Measurements from ENCODE around the gene EFNA2.
"Not testable (repeated sequence)": the region's sequence is repeated elsewhere in the genome, so short reads cannot be mapped to it uniquely, and the experiment has no call there.

The EFNA2 gene

GRCh38 chr19:1316466-1316865 is 30.8 kb downstream of the EFNA2 start:
- Histone ChIP-seq H3K36me3 (ENCODE audit: low read length) (no peaks in the 10 kb centered on the region), H3K9me3 (ENCODE audit: insufficient read depth, low read length) (no peaks in the 10 kb centered on the region), H2AFZ (ENCODE audit: low read depth, low read length, severe bottlenecking) (no peak overlapping the region), H3K27ac (ENCODE audit: low read depth, low read length) (no peak overlapping the region), H3K79me2 (ENCODE audit: insufficient read depth, low read length) (no peaks in the 10 kb centered on the region), H3K9me2 (replicated peaks; ENCODE audit: insufficient read depth, low read length) (no peaks in the 10 kb centered on the region), H3K4me3 (ENCODE audit: insufficient read depth, low read length, poor library complexity, severe bottlenecking) (no peak overlapping the region), H3K4me2 (ENCODE audit: low read depth, low read length, poor library complexity, severe bottlenecking) (no peak overlapping the region), H3K9ac (ENCODE audit: low read length) (no peak overlapping the region), H3F3A (ENCODE audit: insufficient read depth) (no peaks in the 10 kb centered on the region), H3K27me3 (ENCODE audit: low read length) (no peaks in the 10 kb centered on the region), H4K20me1 (ENCODE audit: low read depth, low read length) (no peaks in the 10 kb centered on the region)
- TF ChIP-seq CTCF (IDR thresholded peaks at IDR 0.05; ENCODE audit: insufficient read depth, low read length, poor library complexity, severe bottlenecking) (no peak), EZH2phosphoT487 (conservative IDR thresholded peaks at IDR 0.05; ENCODE audit: low read length) (no peak)

GRCh38 chr19:1317274-1318003 is 31.8 kb downstream of the EFNA2 start:
- Histone ChIP-seq H3K36me3 (ENCODE audit: low read length) (no peaks in the 10 kb centered on the region), H3F3A (ENCODE audit: insufficient read depth) (no peaks in the 10 kb centered on the region), H4K20me1 (ENCODE audit: low read depth, low read length) (no peaks in the 10 kb centered on the region), H3K9me2 (replicated peaks; ENCODE audit: insufficient read depth, low read length) (no peaks in the 10 kb centered on the region), H2AFZ (ENCODE audit: low read depth, low read length, severe bottlenecking) (no peak overlapping the region), H3K79me2 (ENCODE audit: insufficient read depth, low read length) (no peaks in the 10 kb centered on the region), H3K9me3 (ENCODE audit: insufficient read depth, low read length) (no peaks in the 10 kb centered on the region), H3K4me2 (ENCODE audit: low read depth, low read length, poor library complexity, severe bottlenecking) (no peak overlapping the region), H3K4me3 (ENCODE audit: insufficient read depth, low read length, poor library complexity, severe bottlenecking) (no peak overlapping the region), H3K27ac (ENCODE audit: low read depth, low read length) (no peak overlapping the region), H3K9ac (ENCODE audit: low read length) (no peak overlapping the region), H3K27me3 (ENCODE audit: low read length) (no peaks in the 10 kb centered on the region)
- no peak for TF ChIP-seq CTCF (IDR thresholded peaks at IDR 0.05; ENCODE audit: insufficient read depth, low read length, poor library complexity, severe bottlenecking)

- H3K4me2 ChIP-seq (ENCODE audit: low read depth, low read length, poor library complexity, severe bottlenecking): no peak overlapping the region
These were observed 33.2 kb downstream of the EFNA2 start for GRCh38 chr19:1318678-1319471.

GRCh38 chr19:1320282-1320650 is 34.6 kb downstream of the EFNA2 start:
- not testable (repeated sequence) for H3K4me2 ChIP-seq (ENCODE audit: low read depth, low read length, poor library complexity, severe bottlenecking); H3K36me3 ChIP-seq (ENCODE audit: low read length); H4K20me1 ChIP-seq (ENCODE audit: low read depth, low read length); H3K27ac ChIP-seq (ENCODE audit: low read depth, low read length); H3F3A ChIP-seq (ENCODE audit: insufficient read depth); H3K27me3 ChIP-seq (ENCODE audit: low read length); H3K79me2 ChIP-seq (ENCODE audit: insufficient read depth, low read length); H3K9ac ChIP-seq (ENCODE audit: low read length); H2AFZ ChIP-seq (ENCODE audit: low read depth, low read length, severe bottlenecking); H3K4me3 ChIP-seq (ENCODE audit: insufficient read depth, low read length, poor library complexity, severe bottlenecking); H3K9me2 ChIP-seq (replicated peaks; ENCODE audit: insufficient read depth, low read length); H3K9me3 ChIP-seq (ENCODE audit: insufficient read depth, low read length)

More at GRCh38 chr19:1318678-1319471, 33.2 kb downstream of the EFNA2 start:
- no peak overlapping the region for H3K9ac ChIP-seq (ENCODE audit: low read length)
- no peaks in the 10 kb centered on the region for H4K20me1 ChIP-seq (ENCODE audit: low read depth, low read length)
- no peaks in the 10 kb centered on the region for H3K36me3 ChIP-seq (ENCODE audit: low read length)
- no peaks in the 10 kb centered on the region for H3F3A ChIP-seq (ENCODE audit: insufficient read depth)
- TF ChIP-seq EZH2phosphoT487 (conservative IDR thresholded peaks at IDR 0.05; ENCODE audit: low read length) (no peak), CTCF (IDR thresholded peaks at IDR 0.05; ENCODE audit: insufficient read depth, low read length, poor library complexity, severe bottlenecking) (no peak)
- no peak overlapping the region for H2AFZ ChIP-seq (ENCODE audit: low read depth, low read length, severe bottlenecking)
- H3K27me3 ChIP-seq (ENCODE audit: low read length): no peaks in the 10 kb centered on the region
- no peaks in the 10 kb centered on the region for H3K79me2 ChIP-seq (ENCODE audit: insufficient read depth, low read length)
- no peaks in the 10 kb centered on the region for H3K9me3 ChIP-seq (ENCODE audit: insufficient read depth, low read length)
- H3K4me3 ChIP-seq (ENCODE audit: insufficient read depth, low read length, poor library complexity, severe bottlenecking): no peak overlapping the region
- H3K27ac ChIP-seq (ENCODE audit: low read depth, low read length): no peak overlapping the region
- H3K9me2 ChIP-seq (replicated peaks; ENCODE audit: insufficient read depth, low read length): no peaks in the 10 kb centered on the region

Measured in SU-DHL-6 (cell line).